CD8-positive, alpha-beta memory T cell (primary cell): ENCODE data around the gene TULP4. TPM values are rescaled to one million over a fixed set of nuclear protein-coding genes. Genes with fewer than 3 reads are reported as not detected.

ENCODE experiments used
- CTCF ChIA-PET: fragments of 350-600 bp; sonication (Branson Sonifier 250); formaldehyde crosslinking; loops from one replicate; lab custom pipeline; 2021; ENCODE audit warnings: antibody characterized with exemption; lab: Charles Lee
- POLR2A ChIA-PET: fragments of 350-600 bp; sonication (Branson Sonifier 250); formaldehyde crosslinking; loops from one replicate; lab custom pipeline; 2021; ENCODE audit warnings: antibody characterized with exemption; lab: Charles Lee
- DNase-seq, 5 donors: peaks; one replicate each; pipeline versions ENCODE4 v3.0.0 to v3.0.0-alpha.2; 2020 to 2022; ENCODE audit warnings: mixed read lengths in 1 of 5
- H3K27ac ChIP-seq: one replicate; pipeline ENCODE4 v1.7.0; 2013; ENCODE audit warnings: low read depth, mild to moderate bottlenecking, low read length, moderate library complexity
- H3K27me3 ChIP-seq: 2 replicates; pipeline ENCODE4 v1.7.0; 2013; ENCODE audit warnings: low read length, mild to moderate bottlenecking; ENCODE audit not compliant: insufficient read depth, poor library complexity, severe bottlenecking
- H3K36me3 ChIP-seq: 2 replicates; pipeline ENCODE4 v1.7.0; 2013; ENCODE audit warnings: mild to moderate bottlenecking, low read length, moderate library complexity; ENCODE audit not compliant: insufficient read depth
- H3K4me1 ChIP-seq: 2 replicates; pipeline ENCODE4 v1.7.0; 2013; ENCODE audit warnings: mild to moderate bottlenecking, low read length, moderate library complexity; ENCODE audit not compliant: insufficient read depth
- H3K4me3 ChIP-seq: 2 replicates; pipeline ENCODE4 v1.7.0; 2013; ENCODE audit warnings: mild to moderate bottlenecking, low read length
- H3K9me3 ChIP-seq: 2 replicates; pipeline ENCODE4 v1.7.0; 2013; ENCODE audit warnings: mild to moderate bottlenecking, low read length
- H3K27ac Mint-ChIP-seq, 8 donors: one replicate each; pipeline ENCODE4 v1.8.0; 2020 to 2021; ENCODE audit warnings: mixed read lengths in 8 of 8, mild to moderate bottlenecking in 6 of 8, inconsistent platforms in 3 of 8, moderate library complexity in 3 of 8
- H3K27me3 Mint-ChIP-seq, 2 donors: one replicate each; pipeline ENCODE4 v1.8.0; 2020 to 2021; ENCODE audit warnings: mixed read lengths in 2 of 2, mild to moderate bottlenecking in 1 of 2, moderate library complexity in 1 of 2
- H3K36me3 Mint-ChIP-seq, 3 donors: one replicate each; pipeline ENCODE4 v1.8.0; 2020 to 2021; ENCODE audit warnings: mixed read lengths in 3 of 3, inconsistent platforms in 1 of 3, mild to moderate bottlenecking in 1 of 3
- H3K4me1 Mint-ChIP-seq, 3 donors: one replicate each; pipeline ENCODE4 v1.8.0; 2020 to 2021; ENCODE audit warnings: mixed read lengths in 3 of 3, inconsistent platforms in 1 of 3, mild to moderate bottlenecking in 1 of 3
- H3K4me3 Mint-ChIP-seq, 7 donors: one replicate each; pipeline ENCODE4 v1.8.0; 2020 to 2021; ENCODE audit warnings: mixed read lengths in 7 of 7, mild to moderate bottlenecking in 6 of 7, moderate library complexity in 4 of 7, inconsistent platforms in 2 of 7
- H3K9me3 Mint-ChIP-seq, 5 donors: one replicate each; pipeline ENCODE4 v1.8.0; 2020 to 2022; ENCODE audit warnings: mixed read lengths in 5 of 5, mild to moderate bottlenecking in 3 of 5, moderate library complexity in 2 of 5, inconsistent platforms in 1 of 5
- polyA plus RNA-seq: library from polyadenylated mRNA; unstranded; fragments of 300-500 nt; fragmentation: Illumina TruSeq; gene quantifications from one replicate; pipeline ENCODE4 v1.2.3, GENCODE V29; 2021
- total RNA-seq, 2 experiments: library from RNA; stranded (reverse); gene quantifications; one replicate each; pipeline ENCODE4 v1.2.3, GENCODE V29; 2021

The TULP4 gene
- total and polyA plus RNA-seq, 3 experiments from 2014 or later: 26.9 to 50.1 (median 32.1) TPM

- Histone ChIP-seq H3K4me1 (no peaks in the 10 kb centered on the region), H3K27ac (no peak overlapping the region), H3K27me3 (no peaks in the 10 kb centered on the region), H3K36me3 (no peaks in the 10 kb centered on the region), H3K9me3 (no peaks in the 10 kb centered on the region), H3K4me3 (no peak overlapping the region)
- Mint-ChIP-seq H3K36me3 (peaks cover 0 to 4% (median 2%) of the 10 kb centered on the region in 3 donors), H3K27ac (peak overlapping the region in 1 of 8 donors; percentile 72), H3K9me3 (no peaks in the 10 kb centered on the region), H3K4me1 (peaks cover 23 to 53% (median 37%) of the 10 kb centered on the region in 3 donors), H3K27me3 (peaks cover 0 to 1% of the 10 kb centered on the region in 2 donors), H3K4me3 (no peak overlapping the region)
- no peak for DNase-seq
- POLR2A ChIA-PET: no interaction called here
- CTCF ChIA-PET: interaction anchor here (1.2 kb wide), 1 partner anchor 12 kb away, joined by 3 read pairs; no protein-coding TSS in a partner anchor
Measured at GRCh38 chr6:158379336-158379735, 67.1 kb downstream of the TULP4 start.

- H3K9me3 Mint-ChIP-seq: no peaks in the 10 kb centered on the region
- peaks cover 0 to 1% of the 10 kb centered on the region in 2 donors for H3K27me3 Mint-ChIP-seq
- no peaks in the 10 kb centered on the region for H3K9me3 ChIP-seq
- peaks cover 0 to 2% (median 2%) of the 10 kb centered on the region in 3 donors for H3K36me3 Mint-ChIP-seq
- no peaks in the 10 kb centered on the region for H3K4me1 ChIP-seq
- ChIA-PET POLR2A (no interaction called here), CTCF (no interaction called here)
- H3K27ac Mint-ChIP-seq: no peak overlapping the region
- H3K27ac ChIP-seq: no peak overlapping the region
- DNase-seq: no peak
- H3K4me3 ChIP-seq: no peak overlapping the region
- H3K4me1 Mint-ChIP-seq: peaks cover 24 to 52% (median 43%) of the 10 kb centered on the region in 3 donors
- H3K27me3 ChIP-seq: no peaks in the 10 kb centered on the region
- no peak overlapping the region for H3K4me3 Mint-ChIP-seq
- H3K36me3 ChIP-seq: no peaks in the 10 kb centered on the region
Measured at GRCh38 chr6:158381214-158381613, 68.9 kb downstream of the TULP4 start.

GRCh38 chr6:158382491-158382890 lies 70.2 kb downstream of the TULP4 start:
- Histone ChIP-seq H3K27me3 (no peaks in the 10 kb centered on the region), H3K36me3 (no peaks in the 10 kb centered on the region), H3K4me1 (no peaks in the 10 kb centered on the region), H3K27ac (no peak overlapping the region), H3K9me3 (no peaks in the 10 kb centered on the region), H3K4me3 (no peak overlapping the region)
- DNase-seq: no peak
- CTCF ChIA-PET: no interaction called here
- Mint-ChIP-seq H3K4me1 (peaks cover 28 to 48% (median 43%) of the 10 kb centered on the region in 3 donors), H3K27ac (no peak overlapping the region), H3K27me3 (peaks cover 0 to 1% of the 10 kb centered on the region in 2 donors), H3K36me3 (peaks cover 0 to 2% (median 0%) of the 10 kb centered on the region in 3 donors), H3K4me3 (no peak overlapping the region), H3K9me3 (no peaks in the 10 kb centered on the region)
- POLR2A ChIA-PET: no interaction called here

GRCh38 chr6:158383057-158383456 lies 70.8 kb downstream of the TULP4 start:
- Histone ChIP-seq H3K4me3 (no peak overlapping the region), H3K27me3 (no peaks in the 10 kb centered on the region), H3K9me3 (no peaks in the 10 kb centered on the region), H3K4me1 (no peaks in the 10 kb centered on the region), H3K36me3 (no peaks in the 10 kb centered on the region), H3K27ac (no peak overlapping the region)
- Mint-ChIP-seq H3K36me3 (peaks cover 0 to under 1% (median 0%) of the 10 kb centered on the region in 3 donors), H3K27ac (no peak overlapping the region), H3K4me3 (no peak overlapping the region), H3K27me3 (peaks cover 0 to 1% of the 10 kb centered on the region in 2 donors), H3K9me3 (no peaks in the 10 kb centered on the region), H3K4me1 (peaks cover 26 to 48% (median 43%) of the 10 kb centered on the region in 3 donors)
- no peak for DNase-seq
- ChIA-PET POLR2A (no interaction called here), CTCF (interaction anchor here (0.7 kb wide), 1 partner anchor 42 kb away, joined by 3 read pairs; no protein-coding TSS in a partner anchor)

GRCh38 chr6:158383542-158383941 lies 71.3 kb downstream of the TULP4 start:
- H3K4me3 Mint-ChIP-seq: no peak overlapping the region
- Histone ChIP-seq H3K27me3 (no peaks in the 10 kb centered on the region), H3K9me3 (no peaks in the 10 kb centered on the region), H3K27ac (no peak overlapping the region), H3K4me3 (no peak overlapping the region), H3K36me3 (no peaks in the 10 kb centered on the region), H3K4me1 (no peaks in the 10 kb centered on the region)
- H3K27ac Mint-ChIP-seq: peak overlapping the region in 3 of 8 donors; percentile 2 to 63 (median 35)
- no peaks in the 10 kb centered on the region for H3K36me3 Mint-ChIP-seq
- H3K4me1 Mint-ChIP-seq: peaks cover 26 to 47% (median 43%) of the 10 kb centered on the region in 3 donors
- POLR2A ChIA-PET: no interaction called here
- CTCF ChIA-PET: interaction anchor here (0.6 to 0.7 kb wide), 2 partner anchors 42 to 162 kb away, joined by 3 read pairs; no protein-coding TSS in a partner anchor
- DNase-seq: no peak
- H3K9me3 Mint-ChIP-seq: no peaks in the 10 kb centered on the region
- H3K27me3 Mint-ChIP-seq: peaks cover 0 to 1% of the 10 kb centered on the region in 2 donors

- H3K36me3 Mint-ChIP-seq: no peaks in the 10 kb centered on the region
- ChIA-PET CTCF (no interaction called here), POLR2A (no interaction called here)
- Histone ChIP-seq H3K4me3 (no peak overlapping the region), H3K27me3 (no peaks in the 10 kb centered on the region), H3K27ac (no peak overlapping the region), H3K4me1 (no peaks in the 10 kb centered on the region), H3K9me3 (no peaks in the 10 kb centered on the region), H3K36me3 (no peaks in the 10 kb centered on the region)
- no peak overlapping the region for H3K27ac Mint-ChIP-seq
- no peak for DNase-seq
- no peaks in the 10 kb centered on the region for H3K9me3 Mint-ChIP-seq
- peaks cover 22 to 36% (median 34%) of the 10 kb centered on the region in 3 donors for H3K4me1 Mint-ChIP-seq
- H3K4me3 Mint-ChIP-seq: no peak overlapping the region
- H3K27me3 Mint-ChIP-seq: no peaks in the 10 kb centered on the region
Measured at GRCh38 chr6:158384671-158385110, 72.4 kb downstream of the TULP4 start.

- DNase-seq: peak in 2 of 5 donors; percentile 2 to 4
- Mint-ChIP-seq H3K27ac (no peak overlapping the region), H3K4me1 (peaks cover 16 to 26% (median 20%) of the 10 kb centered on the region in 3 donors), H3K27me3 (peaks cover 0 to 1% of the 10 kb centered on the region in 2 donors), H3K9me3 (no peaks in the 10 kb centered on the region), H3K36me3 (peaks cover 2 to 6% (median 3%) of the 10 kb centered on the region in 3 donors), H3K4me3 (no peak overlapping the region)
- H3K9me3 ChIP-seq: no peaks in the 10 kb centered on the region
- no peaks in the 10 kb centered on the region for H3K27me3 ChIP-seq
- H3K27ac ChIP-seq: no peak overlapping the region
- ChIA-PET POLR2A (no interaction called here), CTCF (interaction anchor here (1.1 to 4.2 kb wide), 6 partner anchors 9 to 173 kb away, joined by 3 to 16 read pairs (median 4); no protein-coding TSS in a partner anchor)
- H3K4me1 ChIP-seq: no peaks in the 10 kb centered on the region
- no peak overlapping the region for H3K4me3 ChIP-seq
- H3K36me3 ChIP-seq: no peaks in the 10 kb centered on the region
Measured at GRCh38 chr6:158387036-158387435, 74.8 kb downstream of the TULP4 start.

GRCh38 chr6:158387578-158387977 lies 75.3 kb downstream of the TULP4 start:
- DNase-seq: no peak
- Mint-ChIP-seq H3K27me3 (peaks cover 0 to 1% of the 10 kb centered on the region in 2 donors), H3K27ac (no peak overlapping the region), H3K4me3 (no peak overlapping the region), H3K9me3 (no peaks in the 10 kb centered on the region), H3K4me1 (peaks cover 14 to 22% (median 14%) of the 10 kb centered on the region in 3 donors), H3K36me3 (peaks cover 2 to 10% (median 4%) of the 10 kb centered on the region in 3 donors)
- Histone ChIP-seq H3K9me3 (no peaks in the 10 kb centered on the region), H3K36me3 (no peaks in the 10 kb centered on the region), H3K27ac (no peak overlapping the region), H3K4me3 (no peak overlapping the region), H3K27me3 (no peaks in the 10 kb centered on the region), H3K4me1 (no peaks in the 10 kb centered on the region)
- POLR2A ChIA-PET: no interaction called here
- CTCF ChIA-PET: interaction anchor here (1.0 to 4.2 kb wide), 6 partner anchors 17 to 173 kb away, joined by 3 to 16 read pairs (median 4); no protein-coding TSS in a partner anchor
